ENCODE measurements around the gene PRKAG2.
A peak's percentile ranks its signal among the peaks of the same experiment; 100 is the strongest.

PRKAG2 gene

GRCh38 chr7:151864081-151864480 is 12.8 kb downstream of the PRKAG2 start:
- DNase-seq, result no peak

- DNase-seq, result no peak
Measured at GRCh38 chr7:151863386-151864079, 13.4 kb downstream of the PRKAG2 start.

GRCh38 chr7:151862606-151863381 is 14.1 kb downstream of the PRKAG2 start:
- DNase-seq, result no peak

- DNase-seq, result no peak
Measured at GRCh38 chr7:151861881-151862280, 15.0 kb downstream of the PRKAG2 start.

GRCh38 chr7:151860771-151861170 is 16.1 kb downstream of the PRKAG2 start:
- no peak for DNase-seq

GRCh38 chr7:151859948-151860685 is 16.8 kb downstream of the PRKAG2 start:
- no peak for DNase-seq

- no peak for DNase-seq
Measured at GRCh38 chr7:151859111-151859947, 17.6 kb downstream of the PRKAG2 start.

- no peak for DNase-seq
Measured at GRCh38 chr7:151858456-151858855, 18.5 kb downstream of the PRKAG2 start.

- DNase-seq, result no peak
Measured at GRCh38 chr7:151857866-151858450, 19.0 kb downstream of the PRKAG2 start.

- DNase-seq, result no peak
Measured at GRCh38 chr7:151857412-151857811, 19.5 kb downstream of the PRKAG2 start.

GRCh38 chr7:151856516-151856915 is 20.4 kb downstream of the PRKAG2 start:
- no peak for DNase-seq

- no peak for DNase-seq
Measured at GRCh38 chr7:151856098-151856497, 20.8 kb downstream of the PRKAG2 start.

- no peak for DNase-seq
Measured at GRCh38 chr7:151854720-151855071, 22.2 kb downstream of the PRKAG2 start.

GRCh38 chr7:151853896-151854719 is 22.8 kb downstream of the PRKAG2 start:
- no peak for DNase-seq

- DNase-seq, result no peak
Measured at GRCh38 chr7:151852486-151853396, 24.2 kb downstream of the PRKAG2 start.

- DNase-seq, result peak; percentile 13 to 49
Measured at GRCh38 chr7:151851782-151852181, 25.1 kb downstream of the PRKAG2 start.

GRCh38 chr7:151851145-151851751 is 25.7 kb downstream of the PRKAG2 start:
- peak; percentile 41 to 65 for DNase-seq

GRCh38 chr7:151850491-151851124 is 26.3 kb downstream of the PRKAG2 start:
- DNase-seq, result peak in 1 of 2 donors; percentile 65

GRCh38 chr7:151849879-151850260 is 27.0 kb downstream of the PRKAG2 start:
- DNase-seq, result no peak
